ENCODE data around the gene CYP26B1. TPM values are rescaled to one million over a fixed set of nuclear protein-coding genes. Genes with fewer than 3 reads are reported as not detected.

Gene CYP26B1
- total RNA-seq, 4 donors from 2014 or later: 1.9 to 8.3 (median 5.2) TPM

GRCh38 chr2:72176281-72176680, 28.6 kb upstream of the CYP26B1 start:
- Histone ChIP-seq H3K36me3 (peaks cover 0 to 26% (median 0%) of the 10 kb centered on the region in 3 donors), H3K27me3 (no peaks in the 10 kb centered on the region), H3K9me3 (no peaks in the 10 kb centered on the region), H3K27ac (no peak overlapping the region), H3K4me1 (no peaks in the 10 kb centered on the region), H3K4me3 (no peak overlapping the region)
- DNase-seq: no peak
- TF ChIP-seq POLR2A (IDR thresholded peaks at IDR 0.05): no peak
- no peak for TF ChIP-seq CTCF (IDR thresholded peaks at IDR 0.05)

- DNase-seq: no peak
- Histone ChIP-seq H3K27ac (no peak overlapping the region), H3K9me3 (no peaks in the 10 kb centered on the region), H3K27me3 (no peaks in the 10 kb centered on the region), H3K4me1 (no peaks in the 10 kb centered on the region), H3K36me3 (peaks cover 0 to 26% (median 0%) of the 10 kb centered on the region in 3 donors), H3K4me3 (no peak overlapping the region)
- no peak for TF ChIP-seq POLR2A (IDR thresholded peaks at IDR 0.05)
- TF ChIP-seq CTCF (IDR thresholded peaks at IDR 0.05): no peak
Measured at GRCh38 chr2:72175636-72176035, 28.0 kb upstream of the CYP26B1 start.

GRCh38 chr2:72173640-72174321, 26.1 kb upstream of the CYP26B1 start:
- H3K9me3 ChIP-seq: no peaks in the 10 kb centered on the region

GRCh38 chr2:72172478-72172877, 24.8 kb upstream of the CYP26B1 start:
- no peak for DNase-seq
- H3K27ac ChIP-seq: no peak overlapping the region
- no peaks in the 10 kb centered on the region for H3K9me3 ChIP-seq
- TF ChIP-seq POLR2A (IDR thresholded peaks at IDR 0.05): no peak
- TF ChIP-seq CTCF (IDR thresholded peaks at IDR 0.05): no peak
- H3K36me3 ChIP-seq: peaks cover 0 to 6% (median 0%) of the 10 kb centered on the region in 3 donors
- no peak overlapping the region for H3K4me3 ChIP-seq
- H3K4me1 ChIP-seq: no peaks in the 10 kb centered on the region
- H3K27me3 ChIP-seq: no peaks in the 10 kb centered on the region

More at GRCh38 chr2:72173640-72174321, 26.1 kb upstream of the CYP26B1 start:
- H3K4me3 ChIP-seq: no peak overlapping the region
- DNase-seq: no peak
- H3K27me3 ChIP-seq: no peaks in the 10 kb centered on the region
- H3K36me3 ChIP-seq: peaks cover 0 to 19% (median 0%) of the 10 kb centered on the region in 3 donors
- H3K27ac ChIP-seq: no peak overlapping the region
- no peaks in the 10 kb centered on the region for H3K4me1 ChIP-seq
- TF ChIP-seq POLR2A (IDR thresholded peaks at IDR 0.05) (no peak), CTCF (IDR thresholded peaks at IDR 0.05) (no peak)

GRCh38 chr2:72166279-72166678, 18.6 kb upstream of the CYP26B1 start:
- no peaks in the 10 kb centered on the region for H3K27me3 ChIP-seq
- no peak overlapping the region for H3K4me3 ChIP-seq
- no peaks in the 10 kb centered on the region for H3K9me3 ChIP-seq
- H3K4me1 ChIP-seq: no peaks in the 10 kb centered on the region
- no peak overlapping the region for H3K27ac ChIP-seq
- no peaks in the 10 kb centered on the region for H3K36me3 ChIP-seq
- DNase-seq: no peak
- no peak for TF ChIP-seq POLR2A (IDR thresholded peaks at IDR 0.05)
- TF ChIP-seq CTCF (IDR thresholded peaks at IDR 0.05): no peak
